ENCODE measurements around the gene TMEM106C.

Gene TMEM106C

DNA sequence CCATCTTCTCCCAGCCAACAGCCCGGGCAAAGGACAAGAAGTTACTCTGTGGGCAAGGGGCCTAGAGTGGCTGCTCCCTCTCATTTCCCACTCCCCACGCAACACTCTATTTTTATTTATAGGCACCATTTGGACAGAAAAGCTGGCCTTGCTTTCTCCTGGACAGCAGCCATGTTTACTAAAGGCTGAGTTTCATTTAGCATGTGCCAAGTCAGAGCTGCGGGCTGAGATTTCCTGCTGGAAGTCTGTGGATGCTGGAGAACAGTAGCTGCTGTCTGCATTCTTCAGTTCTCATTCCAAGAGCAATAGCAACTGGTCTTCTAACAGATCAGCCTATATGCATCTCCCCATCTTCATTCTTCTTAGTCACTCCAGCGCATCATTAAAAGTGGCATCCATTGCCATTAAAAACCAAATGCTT lies 32.6 kb downstream of the TMEM106C start:
- DNase-seq (ENCODE audit: low read depth): no peak

DNA sequence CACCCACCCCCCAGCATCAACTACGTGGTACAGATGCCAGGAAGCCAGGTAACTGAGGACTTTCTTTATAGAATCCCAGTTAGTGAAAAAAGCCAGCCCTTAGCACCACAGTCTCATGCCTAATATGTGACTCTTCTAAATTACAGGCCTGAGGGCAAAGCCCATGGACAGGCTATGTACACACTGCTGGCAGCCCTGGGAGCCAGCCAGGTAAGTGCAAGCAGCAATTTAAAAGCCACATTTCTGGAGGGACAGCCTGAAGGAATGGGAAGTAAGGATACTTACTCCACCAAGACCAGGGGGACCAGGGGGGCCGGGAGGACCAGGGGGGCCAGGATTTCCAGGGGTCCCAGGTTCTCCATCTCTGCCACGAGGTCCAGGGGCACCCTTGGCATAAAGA lies 33.9 kb downstream of the TMEM106C start:
- no peak for DNase-seq (ENCODE audit: low read depth)

DNA sequence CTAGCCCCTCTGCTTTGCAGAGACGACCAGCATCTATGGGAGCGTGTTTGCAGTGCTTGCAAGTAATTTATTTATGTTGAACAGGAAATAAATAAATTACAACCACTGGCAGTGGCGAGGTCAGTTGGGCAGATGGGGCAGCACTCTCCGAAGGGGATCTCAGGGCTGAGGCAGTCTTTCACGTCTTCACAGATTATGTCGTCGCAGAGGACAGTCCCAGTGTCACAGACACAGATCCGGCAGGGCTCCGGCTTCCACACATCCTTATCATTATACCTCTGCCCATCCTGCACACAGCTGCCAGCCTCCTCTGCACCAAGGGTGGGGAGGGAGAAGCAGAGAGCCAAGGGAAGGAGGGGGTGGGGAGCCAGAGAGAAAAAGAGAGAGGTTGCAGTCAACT lies 36.4 kb downstream of the TMEM106C start:
- no peak for DNase-seq (ENCODE audit: low read depth)

DNA sequence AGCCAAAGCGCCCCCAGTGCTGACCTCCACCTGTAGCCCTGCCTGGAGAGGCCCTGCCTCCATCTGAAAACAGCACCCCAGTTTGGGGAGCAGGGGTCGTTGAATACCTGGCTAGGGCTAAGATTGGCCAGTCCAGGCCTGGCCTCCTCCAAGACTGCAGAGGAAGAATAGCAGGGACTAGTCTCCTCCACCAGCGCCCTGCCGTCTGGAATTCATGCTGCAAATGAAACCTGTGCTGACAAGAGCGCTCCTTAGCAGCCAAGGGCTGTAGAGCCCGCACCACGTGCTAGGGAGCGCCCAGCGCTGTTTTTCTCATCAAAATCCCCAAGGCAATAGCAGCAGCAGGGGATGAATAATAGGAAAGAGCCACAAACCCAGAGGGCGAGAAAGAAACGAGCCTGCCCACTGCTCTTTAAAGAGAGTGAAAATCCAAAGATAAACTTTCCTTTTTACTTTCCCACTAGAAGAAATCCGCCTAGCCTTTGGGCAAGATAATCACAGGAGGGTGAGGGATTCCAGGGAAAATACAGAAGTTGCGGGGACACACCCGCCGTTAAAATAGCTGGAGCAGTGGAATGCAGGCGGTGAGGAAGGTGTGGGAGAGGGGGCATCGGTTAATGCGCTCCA lies 37.6 kb downstream of the TMEM106C start:
- DNase-seq (ENCODE audit: low read depth): no peak

DNA sequence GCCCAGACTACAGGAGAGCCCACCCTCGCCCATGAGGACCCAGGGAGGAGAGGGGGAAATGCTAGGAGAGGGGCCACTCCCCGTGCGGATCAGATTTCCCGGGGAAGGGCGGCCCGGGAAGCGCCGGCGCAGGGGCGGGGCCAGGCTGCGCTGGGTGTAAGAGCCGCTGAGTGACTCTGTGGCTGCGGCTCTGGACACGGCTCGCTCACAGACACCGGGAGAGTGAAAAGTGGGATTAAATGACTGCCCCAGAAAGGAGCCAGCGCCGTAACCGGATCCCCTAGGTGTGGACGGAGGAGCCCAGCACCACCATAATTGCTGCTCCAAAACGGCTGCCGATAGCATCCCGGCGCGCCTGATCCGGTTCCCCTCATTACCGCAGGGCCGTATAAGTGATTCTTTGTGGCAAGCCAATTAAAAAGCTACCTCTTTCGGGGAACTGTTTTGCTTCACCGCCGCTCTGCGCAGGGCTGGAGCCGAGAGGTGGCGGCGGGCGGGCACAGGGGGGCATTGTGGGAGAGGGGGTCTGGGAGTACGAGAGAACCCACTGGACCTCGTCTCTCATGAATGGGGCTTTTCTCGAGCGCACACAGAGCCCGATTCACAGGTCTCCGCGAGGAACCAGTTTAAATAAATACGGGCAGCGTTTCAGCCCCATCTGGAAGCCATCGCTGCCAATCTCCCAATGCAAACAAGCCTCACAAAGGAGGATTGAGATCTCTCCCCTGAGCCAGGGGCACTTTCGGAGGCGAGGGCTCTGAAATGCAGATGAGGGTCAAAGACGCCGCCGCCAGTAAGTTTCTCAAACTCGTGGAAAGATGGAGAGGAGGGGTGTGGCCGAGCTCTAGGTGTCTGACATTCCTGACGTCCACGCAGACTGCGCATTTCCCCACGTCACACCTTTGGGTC lies 38.4 kb downstream of the TMEM106C start:
- DNase-seq (ENCODE audit: low read depth): no peak

DNA sequence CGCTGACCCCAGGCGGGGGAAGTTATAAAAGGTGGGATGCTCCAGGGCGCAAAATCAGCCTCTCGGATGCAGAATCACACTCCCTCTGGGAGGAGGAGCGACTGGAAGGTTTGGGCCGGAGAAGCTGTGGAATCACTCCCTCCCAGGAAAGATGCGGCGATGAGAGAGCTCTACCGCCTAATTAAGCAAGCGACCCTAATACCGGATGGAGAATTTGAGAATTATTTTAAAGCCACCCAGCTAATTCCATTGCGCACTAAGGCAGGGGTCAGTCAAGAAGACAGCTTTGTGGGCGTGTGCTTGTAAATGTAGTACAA lies 39.0 kb downstream of the TMEM106C start:
- no peak for DNase-seq (ENCODE audit: low read depth)

DNA sequence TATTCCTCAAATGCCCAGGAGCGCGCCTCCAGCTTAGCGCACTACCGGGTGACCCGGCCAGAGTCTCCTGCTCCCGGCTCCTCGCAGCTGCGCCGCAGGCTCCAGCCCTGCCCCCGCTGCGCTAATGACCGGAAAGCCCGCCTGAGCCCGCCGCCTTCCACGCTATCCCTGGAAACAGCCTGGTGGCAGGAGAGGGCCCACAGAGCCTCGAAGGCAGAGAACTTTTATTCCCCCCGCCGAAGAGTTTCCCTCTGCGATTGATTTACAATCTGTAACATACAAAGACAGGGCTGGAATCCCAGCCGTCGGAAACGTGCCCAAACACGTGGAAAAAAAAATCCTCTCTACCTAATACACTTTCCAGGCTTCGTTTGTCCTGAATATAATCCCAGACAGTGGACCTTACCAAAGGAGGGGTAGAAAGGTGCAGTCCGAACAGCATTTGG lies 39.4 kb downstream of the TMEM106C start:
- DNase-seq (ENCODE audit: low read depth): no peak

GRCh38 chr12:48003226-48004052 lies 40.0 kb downstream of the TMEM106C start:
- DNase-seq (ENCODE audit: low read depth): no peak

- no peak for DNase-seq (ENCODE audit: low read depth)
Measured at GRCh38 chr12:48004053-48004941, 40.9 kb downstream of the TMEM106C start, which contains the start of gene COL2A1. Gene COL2A1 (minus strand): TSS chr12:48004476. CDS start chr12:48004321, 155 bp downstream.

DNA sequence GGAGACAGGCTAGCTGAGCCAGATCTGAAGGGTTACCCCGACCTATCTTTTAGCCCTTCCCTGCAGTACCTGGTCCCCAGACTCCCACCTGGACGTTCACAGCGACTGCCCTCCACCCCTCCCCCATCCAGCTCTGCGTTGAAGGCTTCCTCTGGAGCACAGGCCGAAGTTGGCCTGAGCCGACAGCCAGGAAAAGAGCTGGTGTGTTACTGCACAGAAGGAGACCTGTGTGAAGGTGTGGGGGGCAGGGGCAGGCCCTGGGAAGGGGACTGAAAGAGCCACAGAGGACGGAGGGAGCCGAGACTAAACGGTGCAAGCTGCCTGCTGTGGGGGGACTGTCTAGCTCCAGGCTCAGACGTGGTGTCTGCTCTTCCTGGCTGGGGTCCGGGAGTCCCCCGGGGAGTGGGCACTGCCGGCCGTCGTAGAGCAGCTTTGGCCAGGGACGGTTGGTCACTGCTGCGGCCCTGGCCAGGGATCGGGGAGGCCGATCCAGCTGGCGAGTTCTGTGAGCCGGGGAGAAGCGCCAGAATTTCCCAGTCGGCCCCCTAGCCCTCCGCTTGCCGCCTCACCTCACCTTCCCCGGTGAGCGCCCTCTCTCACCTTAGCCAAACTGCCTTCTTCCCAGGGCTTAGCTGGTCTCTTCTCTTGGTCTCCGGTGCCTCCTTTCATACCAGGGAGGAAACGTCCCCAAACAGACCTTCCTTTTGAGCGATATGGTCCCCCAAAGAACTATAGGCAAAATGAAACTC lies 41.8 kb downstream of the TMEM106C start:
- no peak for DNase-seq (ENCODE audit: low read depth)

DNA sequence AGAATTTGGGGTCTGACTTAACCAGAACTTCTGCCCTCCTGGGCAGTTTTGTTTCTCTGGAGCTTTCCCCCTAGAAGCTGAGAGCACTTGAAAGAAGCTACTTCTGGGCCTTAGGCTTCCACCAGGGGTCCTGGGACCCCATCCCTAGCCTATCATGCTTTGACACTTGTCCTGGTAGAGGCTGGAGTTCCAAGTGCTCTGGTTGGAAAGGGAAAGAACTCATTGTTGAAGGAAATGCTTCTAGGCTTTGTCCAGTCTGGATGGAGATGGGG lies 42.3 kb downstream of the TMEM106C start:
- no peak for DNase-seq (ENCODE audit: low read depth)

DNA sequence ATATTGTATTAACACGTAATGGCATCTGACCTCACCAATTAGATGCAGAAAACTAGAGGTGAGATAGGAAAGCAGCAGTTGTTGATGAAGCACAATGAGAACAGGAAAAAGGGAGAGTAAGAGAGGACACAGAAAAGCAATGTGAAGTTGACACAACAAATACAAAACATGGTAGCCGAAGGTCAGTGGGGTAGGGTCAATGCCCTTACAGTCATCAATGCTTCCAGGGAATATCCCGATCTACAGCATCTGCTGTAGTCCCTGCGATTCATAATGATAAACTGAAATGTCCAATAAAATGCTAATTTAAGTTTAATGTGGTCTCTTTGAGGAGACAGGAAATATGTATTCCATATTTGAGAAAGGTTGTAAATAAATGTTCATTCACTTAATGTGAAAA lies 43.8 kb downstream of the TMEM106C start:
- no peak for DNase-seq (ENCODE audit: low read depth)

DNA sequence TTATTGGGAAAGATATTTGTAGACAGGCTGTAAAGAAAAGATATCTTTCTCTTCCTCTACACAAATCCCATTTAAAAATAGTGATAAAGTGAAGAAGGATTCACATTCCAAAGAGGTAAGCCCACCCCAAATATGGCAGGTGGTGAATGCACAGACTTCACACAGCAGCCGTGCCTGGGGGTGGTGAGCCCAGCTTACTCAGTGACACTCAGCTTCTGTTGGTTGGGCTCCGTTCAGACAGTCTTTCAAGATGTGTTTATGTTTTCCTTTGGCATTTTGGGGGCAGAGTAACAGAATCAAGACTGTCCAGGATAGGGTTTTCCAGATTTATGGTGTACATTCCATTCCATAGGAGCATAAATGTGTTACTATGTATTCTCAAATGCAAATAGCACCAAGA lies 45.0 kb downstream of the TMEM106C start:
- DNase-seq (ENCODE audit: low read depth): no peak

DNA sequence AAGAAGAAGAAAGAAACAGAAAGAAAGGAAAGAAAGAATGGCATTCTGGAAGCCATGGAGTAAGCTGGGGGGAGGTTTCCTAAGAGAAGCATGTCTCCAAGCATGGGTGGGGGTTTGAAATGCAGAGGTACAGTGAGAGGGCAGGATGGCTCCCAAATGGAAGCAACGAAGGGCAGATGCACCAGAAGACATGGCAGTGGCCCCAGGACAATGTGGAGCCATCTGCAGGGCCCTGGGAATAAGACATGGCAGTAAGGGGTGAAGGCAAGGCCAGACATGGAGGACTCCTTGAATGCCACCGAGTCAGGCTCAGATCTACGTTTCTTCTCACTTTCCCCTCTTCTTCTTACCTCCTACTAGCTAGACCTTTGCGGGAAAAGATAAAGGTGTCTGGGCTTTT lies 45.6 kb downstream of the TMEM106C start:
- DNase-seq (ENCODE audit: low read depth): no peak

- DNase-seq (ENCODE audit: low read depth): no peak
Measured at GRCh38 chr12:48009471-48009870, 46.1 kb downstream of the TMEM106C start.

GRCh38 chr12:48010366-48010970 lies 47.1 kb downstream of the TMEM106C start:
- no peak for DNase-seq (ENCODE audit: low read depth)

DNA sequence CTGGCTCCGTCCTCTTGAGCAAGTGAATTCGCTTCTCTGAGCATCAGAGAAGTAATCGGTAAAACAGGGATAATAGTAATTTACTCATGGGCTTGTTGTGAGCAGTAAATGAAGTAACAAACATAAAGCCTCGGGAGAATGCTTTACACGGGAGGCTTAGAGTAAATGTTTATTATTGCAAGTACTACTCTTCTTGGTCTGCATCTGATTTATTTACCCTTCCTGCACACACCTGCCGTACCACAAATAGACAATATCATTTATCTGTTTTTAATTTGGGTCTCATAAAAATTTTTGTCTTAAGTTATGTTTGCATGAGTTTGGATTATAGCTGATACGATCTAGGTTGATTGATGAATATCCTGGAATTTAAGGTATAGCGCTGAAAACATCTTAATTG lies 48.7 kb downstream of the TMEM106C start:
- DNase-seq (ENCODE audit: low read depth): no peak

DNA sequence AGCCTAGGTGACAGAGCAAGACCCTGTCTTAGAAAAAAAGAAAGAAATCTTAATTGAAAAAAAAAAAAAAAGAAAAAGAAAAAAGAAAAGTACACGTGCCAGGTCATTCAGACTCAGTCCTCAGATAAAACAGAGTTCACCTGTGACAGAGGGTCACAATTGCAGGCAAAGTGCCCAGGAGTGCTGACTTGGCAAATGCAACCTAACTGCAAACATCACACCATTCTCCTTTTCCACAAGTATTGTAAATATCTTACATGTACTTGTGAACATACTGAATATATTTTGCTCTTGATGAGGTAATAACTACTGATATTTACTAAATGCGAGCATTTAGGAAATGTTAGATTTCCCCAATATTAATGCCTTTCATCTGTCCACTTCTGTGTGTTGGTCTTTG lies 49.9 kb downstream of the TMEM106C start:
- no peak for DNase-seq (ENCODE audit: low read depth)

DNA sequence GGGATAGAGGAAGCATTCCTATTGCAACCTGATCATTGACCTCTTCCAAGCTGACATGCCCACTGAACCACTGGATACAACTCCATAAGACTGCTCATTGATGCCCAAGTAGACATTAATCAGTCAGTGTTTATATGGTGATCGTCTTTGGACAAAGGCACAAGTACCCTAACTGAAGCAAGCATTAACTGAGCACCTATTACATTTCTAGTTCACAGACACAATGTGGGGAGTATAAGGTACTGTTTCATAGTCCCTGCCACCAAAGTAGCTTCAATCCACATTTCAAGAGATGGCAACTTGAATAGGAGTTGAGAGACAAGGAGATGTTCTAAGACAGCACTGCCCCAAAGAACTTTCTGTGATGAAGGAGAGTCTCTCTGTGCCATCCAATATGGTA lies 51.7 kb downstream of the TMEM106C start:
- no peak for DNase-seq (ENCODE audit: low read depth)

- no peak for DNase-seq (ENCODE audit: low read depth)
Measured at GRCh38 chr12:48015954-48016353, 52.6 kb downstream of the TMEM106C start.
